ENCODE data around the gene ENTHD1.

Gene ENTHD1

GRCh38 chr22:39938509-39939111, 45.0 kb upstream of the ENTHD1 start:
- DNase-seq (ENCODE audit: low read depth), result no peak
- no peak for TF ChIP-seq CTCF (IDR thresholded peaks at IDR 0.05; ENCODE audit: low read depth, low read length, missing control alignments)
- no peak overlapping the region for H3K4me3 ChIP-seq (ENCODE audit: low read depth, low read length)
- in situ Hi-C loops (cut with HindIII; ENCODE audit: low sequenced_read_pairs), result no loop called here

GRCh38 chr22:39937906-39938305, 44.3 kb upstream of the ENTHD1 start:
- no peak overlapping the region for H3K4me3 ChIP-seq (ENCODE audit: low read depth, low read length)
- DNase-seq (ENCODE audit: low read depth), result no peak
- in situ Hi-C loops (cut with HindIII; ENCODE audit: low sequenced_read_pairs), result no loop called here
- TF ChIP-seq CTCF (IDR thresholded peaks at IDR 0.05; ENCODE audit: low read depth, low read length, missing control alignments), result no peak

DNA sequence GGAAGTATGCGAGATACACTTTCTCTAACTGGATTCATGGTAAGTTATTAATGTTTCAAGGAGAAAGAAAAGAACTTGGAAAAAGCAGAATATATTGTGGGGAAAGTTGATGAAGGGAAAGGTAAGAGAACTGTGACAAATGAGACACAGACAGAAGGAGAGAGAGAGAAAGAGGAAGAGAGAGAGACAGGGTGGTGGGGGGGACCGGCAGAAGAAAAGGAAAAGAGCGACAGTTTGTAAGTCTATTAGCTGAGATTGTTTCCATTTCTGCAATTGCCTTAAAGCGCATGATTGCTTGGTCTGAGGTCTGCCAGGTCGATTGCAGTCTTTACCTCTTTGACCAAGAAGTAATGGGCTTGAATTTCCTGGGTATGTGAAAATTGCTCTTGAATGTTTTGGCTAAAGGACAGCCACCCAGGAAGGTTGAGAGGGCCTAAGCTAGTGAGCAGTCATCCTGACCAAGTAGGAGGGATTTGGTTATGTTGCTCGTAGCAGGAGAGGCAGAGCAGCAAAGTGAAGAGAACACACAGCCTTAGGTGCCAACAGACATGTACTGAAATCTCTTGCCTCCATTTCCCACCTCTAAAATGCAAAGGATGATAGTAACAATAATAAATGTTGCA, 43.1 kb upstream of the ENTHD1 start:
- no peak for TF ChIP-seq CTCF (IDR thresholded peaks at IDR 0.05; ENCODE audit: low read depth, low read length, missing control alignments)
- in situ Hi-C loops (cut with HindIII; ENCODE audit: low sequenced_read_pairs), result no loop called here
- H3K4me3 ChIP-seq (ENCODE audit: low read depth, low read length), result no peak overlapping the region
- DNase-seq (ENCODE audit: low read depth), result no peak

DNA sequence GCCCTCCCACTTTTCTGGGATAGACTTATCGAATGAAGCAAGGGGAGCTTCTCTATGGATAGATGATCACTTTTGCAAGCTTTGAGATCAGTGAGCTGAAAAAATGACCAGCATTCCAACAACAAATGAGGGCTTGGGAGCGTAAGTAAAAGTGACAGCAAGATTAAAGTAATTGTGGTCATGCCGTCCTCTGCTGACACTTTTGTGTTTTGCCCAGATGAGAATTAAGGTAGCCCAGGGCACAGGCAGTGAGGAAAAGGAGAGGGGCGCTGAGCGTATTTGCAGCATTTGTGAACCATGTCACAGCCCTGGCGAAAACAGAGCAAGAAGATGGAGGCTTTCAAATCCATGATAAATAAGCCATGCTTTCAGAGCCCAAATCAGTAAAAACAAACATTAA, 42.1 kb upstream of the ENTHD1 start:
- DNase-seq (ENCODE audit: low read depth), result no peak

DNA sequence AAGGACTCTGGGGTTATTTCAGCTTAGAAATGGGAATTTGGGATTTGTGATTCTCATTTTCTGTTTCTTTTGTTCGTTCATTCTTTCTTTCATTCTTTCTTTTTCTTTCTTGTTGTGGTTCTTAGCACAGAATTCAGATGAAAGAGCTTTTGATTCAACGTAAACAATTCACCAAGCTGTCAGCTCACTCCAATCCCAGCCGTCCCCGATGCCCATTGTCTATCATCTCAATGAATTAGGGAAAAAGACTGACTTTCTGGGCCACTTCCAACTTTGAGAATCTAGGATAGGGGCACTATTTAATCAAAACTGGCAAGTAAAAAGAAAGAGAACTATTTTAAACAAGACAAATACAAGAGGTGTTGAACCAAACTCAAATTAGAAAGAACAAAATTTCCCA, 41.6 kb upstream of the ENTHD1 start:
- in situ Hi-C loops (cut with HindIII; ENCODE audit: low sequenced_read_pairs), result no loop called here
- no peak for TF ChIP-seq CTCF (IDR thresholded peaks at IDR 0.05; ENCODE audit: low read depth, low read length, missing control alignments)
- H3K4me3 ChIP-seq (ENCODE audit: low read depth, low read length), result no peak overlapping the region

More for the DNA sequence above, 42.1 kb upstream of the ENTHD1 start:
- H3K4me3 ChIP-seq (ENCODE audit: low read depth, low read length), result no peak overlapping the region
- no peak for TF ChIP-seq CTCF (IDR thresholded peaks at IDR 0.05; ENCODE audit: low read depth, low read length, missing control alignments)
- in situ Hi-C loops (cut with HindIII; ENCODE audit: low sequenced_read_pairs), result no loop called here

DNA sequence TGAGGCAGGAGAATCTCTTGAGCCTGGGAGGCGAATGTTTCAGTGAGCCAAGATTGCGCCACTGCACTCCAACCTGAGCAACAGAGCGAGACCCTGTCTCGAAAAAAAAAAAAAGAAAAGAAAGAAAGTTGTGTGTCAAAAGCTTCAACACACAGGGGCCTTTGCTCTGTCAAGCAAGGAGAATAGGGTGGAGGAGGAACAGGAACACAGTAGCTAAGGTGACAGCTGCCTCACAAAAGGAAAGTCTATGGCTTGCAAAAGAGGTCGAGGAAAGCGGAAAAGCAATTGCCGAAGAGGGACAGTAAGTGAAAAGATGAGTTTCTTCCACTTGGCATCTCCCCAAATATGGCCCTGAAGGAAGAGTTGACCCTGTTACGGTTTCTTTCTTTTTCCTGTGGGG, 40.2 kb upstream of the ENTHD1 start:
- no peak for TF ChIP-seq CTCF (IDR thresholded peaks at IDR 0.05; ENCODE audit: low read depth, low read length, missing control alignments)
- no peak for DNase-seq (ENCODE audit: low read depth)
- in situ Hi-C loops (cut with HindIII; ENCODE audit: low sequenced_read_pairs), result loop anchor here (5.0 kb wide), 1 partner anchor 89 kb away; no protein-coding TSS in a partner anchor
- H3K4me3 ChIP-seq (ENCODE audit: low read depth, low read length), result no peak overlapping the region

More for the DNA sequence above, 41.6 kb upstream of the ENTHD1 start:
- DNase-seq (ENCODE audit: low read depth), result no peak
